K562 (cell line): ENCODE measurements around the gene COL28A1. TPM values are rescaled to one million over a fixed set of nuclear protein-coding genes. Genes with fewer than 3 reads are reported as not detected.

Source experiments
- ATAC-seq: fragments of 200-7000 bp; cut with Tn5 transposase; 3 replicates; pipeline ENCODE4 v1.9.1; 2020; ENCODE audit warnings: moderate library complexity
- BruUV-seq: library from RNA; stranded (reverse); fragments of 400-500 nt; replicated peaks from 2 replicates; lab custom pipeline; 2021; lab: Mats Ljungman, UMichigan
- CTCF ChIA-PET: fragments of 300-600 bp; formaldehyde crosslinking; extraction: SDS; loops from one replicate; lab custom pipeline; 2021; ENCODE audit warnings: low intra/inter-chr PET ratio; lab: Yijun Ruan, JAX
- POLR2A ChIA-PET: fragments of 300-600, 350-650 bp; sonication (Branson Sonifier 250); formaldehyde crosslinking; extraction: SDS; loops from one replicate; lab custom pipeline; 2021; ENCODE audit warnings: antibody characterized with exemption, inconsistent platforms; lab: Yijun Ruan, JAX
- DNase-seq, 4 experiments: peaks; one replicate each; pipeline versions ENCODE4 v3.0.0 to v3.0.0-alpha.2; 2011 to 2018; ENCODE audit warnings: low spot score in 3 of 4, mixed read lengths in 3 of 4; ENCODE audit errors: extremely low read depth in 1 of 4
- FAIRE-seq: peaks from 2 replicates; lab custom pipeline; 2011; peaks lifted over from hg19 to GRCh38; lab: Jason Lieb, UNC
- H2AFZ ChIP-seq: 2 replicates; pipeline ENCODE4 v1.6.0; 2011; ENCODE audit warnings: low read depth, low read length, control low read depth, inconsistent platforms
- H3K27ac ChIP-seq: fragments of 200-600 bp; 3 replicates; pipeline ENCODE4 v1.8.0; 2011; ENCODE audit warnings: low read depth, mild to moderate bottlenecking, control low read depth, inconsistent platforms, low read length, moderate library complexity, mixed read lengths; ENCODE audit errors: extremely low read depth
- H3K27me3 ChIP-seq, 2 experiments: fragments of 300-600 bp in 1 of 2; 2 replicates in 1 of 2; 3 replicates in 1 of 2; pipeline versions ENCODE4 v1.6.0 to v1.8.0; 2011; ENCODE audit warnings: inconsistent platforms in 2 of 2, low read length in 2 of 2, mild to moderate bottlenecking in 1 of 2, mixed read lengths in 1 of 2, moderate library complexity in 1 of 2; ENCODE audit not compliant: control insufficient read depth in 2 of 2, insufficient read depth in 2 of 2
- H3K36me3 ChIP-seq: fragments of 300-600 bp; 3 replicates; pipeline ENCODE4 v1.8.0; 2011; ENCODE audit warnings: mild to moderate bottlenecking, low read length, inconsistent platforms; ENCODE audit not compliant: control insufficient read depth, insufficient read depth
- H3K4me1 ChIP-seq, 2 experiments: fragments of 200-600 bp in 1 of 2; replicated peaks in 1 of 2; 2 replicates in 1 of 2; 3 replicates in 1 of 2; pipeline versions ENCODE4 v1.5.1 to v1.8.0; 2011; ENCODE audit warnings: inconsistent platforms in 2 of 2, low read length in 2 of 2, mild to moderate bottlenecking in 1 of 2, mixed read lengths in 1 of 2, moderate library complexity in 1 of 2; ENCODE audit not compliant: control insufficient read depth in 2 of 2, insufficient read depth in 2 of 2
- H3K4me2 ChIP-seq: 2 replicates; pipeline ENCODE4 v1.6.1; 2011; ENCODE audit warnings: low read length, control low read depth, inconsistent platforms, mixed read lengths; ENCODE audit not compliant: insufficient read depth
- H3K4me3 ChIP-seq: fragments of 200-600 bp; sonication (generic), shearing (Covaris generic); 2 replicates; pipeline ENCODE4 v1.5.1; 2016; ENCODE audit warnings: control low read depth, inconsistent platforms
- H3K79me2 ChIP-seq: fragments of 200-600 bp; 3 replicates; pipeline ENCODE4 v1.8.0; 2011; ENCODE audit warnings: low read length, inconsistent platforms; ENCODE audit not compliant: control insufficient read depth, insufficient read depth
- H3K9ac ChIP-seq, 2 experiments: 2 replicates each; pipeline versions ENCODE4 v1.6.0 to v1.6.1; 2011; ENCODE audit warnings: low read depth in 2 of 2, low read length in 2 of 2, control low read depth in 1 of 2, inconsistent platforms in 1 of 2, mild to moderate bottlenecking in 1 of 2, mixed read lengths in 1 of 2; ENCODE audit not compliant: insufficient read depth in 1 of 2
- H3K9me1 ChIP-seq: one replicate; pipeline ENCODE4 v1.6.0; 2011; ENCODE audit warnings: inconsistent platforms, mild to moderate bottlenecking, low read length, moderate library complexity; ENCODE audit not compliant: control insufficient read depth, insufficient read depth
- H3K9me3 ChIP-seq: replicated peaks from 2 replicates; pipeline ENCODE4 v1.5.1; 2011; ENCODE audit warnings: low read depth, low read length, inconsistent platforms; ENCODE audit not compliant: control insufficient read depth, insufficient read depth
- H4K20me1 ChIP-seq: replicated peaks from 2 replicates; pipeline ENCODE4 v1.6.1; 2011; ENCODE audit warnings: low read length, inconsistent platforms, mixed read lengths; ENCODE audit not compliant: control insufficient read depth, insufficient read depth
- C11orf30 ChIP-seq: fragments of 450-650 bp; IDR thresholded peaks from 2 replicates; pipeline ENCODE4 v1.6.1; 2016; ENCODE audit warnings: low read depth, mild to moderate bottlenecking
- MAFG ChIP-seq: fragments of 450-650 bp; conservative IDR thresholded peaks from 2 replicates; pipeline ENCODE4 v1.6.1; 2016; ENCODE audit warnings: missing genetic modification characterization, missing compliant biosample characterization
- NFE2 ChIP-seq: IDR thresholded peaks from 2 replicates; pipeline ENCODE4 v1.6.1; 2014; ENCODE audit warnings: antibody characterized with exemption, low read depth
- NR2C2 ChIP-seq, 2 experiments: fragments of 200-800 bp in 1 of 2; sonication (Bioruptor generic) in 1 of 2; sonication (generic) in 1 of 2; formaldehyde crosslinking in 1 of 2; IDR thresholded peaks; 2 replicates each; pipeline versions ENCODE4 v1.6.1 to v1.8.0; 2016 to 2022; ENCODE audit warnings: mild to moderate bottlenecking in 1 of 2, missing compliant biosample characterization in 1 of 2, missing genetic modification characterization in 1 of 2, missing genetic modification reagents in 1 of 2
- TARDBP ChIP-seq: fragments of 450-650 bp; IDR thresholded peaks from 2 replicates; pipeline ENCODE4 v1.6.1; 2016
- ZNF316 ChIP-seq: fragments of 450-650 bp; IDR thresholded peaks from 2 replicates; pipeline ENCODE4 v1.6.1; 2016
- WGBS: fragments of 100-300 bp; shearing (Covaris generic); methylation state at CpG from one replicate; pipeline ENCODE4 v1.1.6; 2016; ENCODE audit warnings: low coverage, mixed read lengths; ENCODE audit not compliant: insufficient coverage; ENCODE audit errors: missing lambda C conversion rate; 5-methylcytosine and 5-hydroxymethylcytosine counted together
- in situ Hi-C: fragments of 300-500 bp; cut with MboI; formaldehyde crosslinking; loops from 4 replicates; pipeline ENCODE4 v1.15.0; 2018; ENCODE audit warnings: inconsistent platforms, mixed read lengths
- intact Hi-C: fragments of 100-400 bp; cut with micrococcal nuclease; formaldehyde crosslinking; loops from 2 replicates; pipeline ENCODE4 v1.14.2; 2022
- polyA plus RNA-seq, 8 experiments: library from polyadenylated mRNA; depleted of rRNA in 4 of 8; stranded (reverse) in 5 of 8; unstranded in 3 of 8; fragments of >200 nt; fragmentation: Nextera tagmentation in 2 of 8; fragmentation: Illumina TruSeq in 1 of 8; extraction: Ambion mirVana in 2 of 8; extraction: Trizol in 1 of 8; gene quantifications; 2 replicates each; pipeline versions ENCODE4 v1.2.1 to v1.2.3, GENCODE V29; 2011 to 2014; ENCODE audit warnings: inconsistent platforms in 1 of 8, missing spikeins in 1 of 8
- total RNA-seq, 7 experiments: library from RNA; depleted of rRNA in 6 of 7; stranded (reverse); fragments of >200 nt in 6 of 7; fragmentation: Illumina TruSeq in 2 of 7; extraction: Trizol in 2 of 7; gene quantifications; 2 replicates each; pipeline versions ENCODE4 v1.2.1 to v1.2.3, GENCODE V29; 2011 to 2021; ENCODE audit warnings: low replicate concordance in 1 of 7

The COL28A1 gene
- total and polyA plus RNA-seq, 9 of the 15 experiments (the other 6 are each of a cell fraction or from before 2014, with no cell fraction given) = 0.03 to 0.13 (median 0.05) TPM; not detected in 3

DNA sequence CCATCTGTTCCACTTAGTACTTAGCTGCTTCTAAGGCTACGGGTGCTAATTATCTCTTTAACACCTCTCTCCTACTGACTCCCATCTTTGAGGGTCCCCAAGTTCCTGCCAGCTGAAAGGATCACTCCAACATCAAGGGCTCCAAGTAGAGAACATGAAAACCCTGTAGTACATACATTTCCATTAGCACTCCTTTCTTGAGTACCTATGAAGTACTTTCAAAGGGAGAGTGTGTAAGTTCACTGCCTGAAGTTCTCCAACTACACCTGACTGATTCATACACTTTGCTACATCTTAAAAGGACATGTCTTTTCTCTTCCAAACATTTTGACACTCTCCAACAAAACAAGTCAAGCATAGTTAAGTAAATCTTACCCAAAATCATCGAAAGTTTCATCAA is 113.8 kb downstream of the COL28A1 start:
- in situ Hi-C loops (loop anchor here (5.0 to 25.0 kb wide), 3 partner anchors 115 to 873 kb away; partner anchors contain the start of gene COL28A1), intact Hi-C loops (loop anchor here (5.0 kb wide), 3 partner anchors 120 to 455 kb away; partner anchors contain the start of gene C1GALT1)
- no peaks in the 10 kb centered on the region for H3K9me1 ChIP-seq
- H3K4me1 ChIP-seq = peaks cover 0 to 5% of the 10 kb centered on the region in 2 experiments; a peak in 2 of 5 replicates
- no peaks in the 10 kb centered on the region for H3K36me3 ChIP-seq
- H3K9me3 ChIP-seq = no peaks in the 10 kb centered on the region
- H4K20me1 ChIP-seq = no peaks in the 10 kb centered on the region
- DNase-seq (no peak), FAIRE-seq (no peak), ATAC-seq (no peak)
- H3K4me3 ChIP-seq = no peak overlapping the region
- H2AFZ ChIP-seq = no peak overlapping the region
- no peak overlapping the region for H3K9ac ChIP-seq
- ChIA-PET POLR2A (no interaction called here), CTCF (no interaction called here)
- 8% methylated on average over 2 of the region's 2 CpGs for WGBS
- H3K79me2 ChIP-seq = no peaks in the 10 kb centered on the region
- TF ChIP-seq TARDBP = no peak
- no TSS peak for BruUV-seq
- H3K4me2 ChIP-seq = no peak overlapping the region
- H3K27ac ChIP-seq = no peak overlapping the region
- H3K27me3 ChIP-seq = peaks cover 0 to 3% of the 10 kb centered on the region in 2 experiments; a peak in 2 of 5 replicates

DNA sequence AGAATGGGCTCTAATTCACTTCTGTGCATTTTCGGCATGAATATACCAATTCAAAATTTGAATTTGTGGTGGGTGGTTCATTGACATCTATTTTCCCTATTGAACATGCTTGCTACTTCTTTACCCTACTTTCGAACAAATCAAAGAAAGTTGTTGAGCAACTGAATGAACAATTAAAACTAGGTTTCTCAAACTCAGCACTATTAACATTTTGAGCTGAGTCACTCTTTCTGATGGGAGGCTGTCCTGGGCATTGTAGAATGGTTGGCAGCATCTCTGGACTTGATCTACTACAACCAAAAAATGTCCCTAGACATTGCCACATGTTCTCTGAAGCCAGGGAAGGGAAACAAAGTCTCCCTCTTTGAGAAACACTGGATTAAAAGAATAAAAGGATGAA is 116.7 kb downstream of the COL28A1 start:
- no peaks in the 10 kb centered on the region for H3K36me3 ChIP-seq
- H3K9ac ChIP-seq = no peak overlapping the region
- peaks cover 0 to 3% of the 10 kb centered on the region in 2 experiments; a peak in 2 of 5 replicates for H3K27me3 ChIP-seq
- H3K27ac ChIP-seq = no peak overlapping the region
- no peaks in the 10 kb centered on the region for H4K20me1 ChIP-seq
- POLR2A ChIA-PET = interaction anchor here (1.7 kb wide), 1 partner anchor 11 kb away, joined by 6 read pairs; no protein-coding TSS in a partner anchor
- no peak overlapping the region for H3K4me3 ChIP-seq
- H3K4me1 ChIP-seq = no peaks in the 10 kb centered on the region
- no peak for DNase-seq
- H3K4me2 ChIP-seq = no peak overlapping the region
- no peaks in the 10 kb centered on the region for H3K9me1 ChIP-seq
- no peaks in the 10 kb centered on the region for H3K9me3 ChIP-seq
- CTCF ChIA-PET = no interaction called here
- no peak overlapping the region for H2AFZ ChIP-seq
- no peak for FAIRE-seq
- intact Hi-C loops (no loop called here), in situ Hi-C loops (loop anchor here (25.0 kb wide), 1 partner anchor 457 kb away; no protein-coding TSS in a partner anchor)
- TF ChIP-seq NR2C2 (CRISPR knock-in tag; IDR thresholded peaks at IDR 0.05) (no peak), NR2C2 (tag; IDR thresholded peaks at IDR 0.05) (no peak), NFE2 (0 out of 2 replicates have a peak, but pooled peaks have one; percentile 10), MAFG (peak; percentile 41; the same call in 1 of the 2 replicates), ZNF316 (peak; percentile 70), C11orf30 (peak; percentile 49)
- no peaks in the 10 kb centered on the region for H3K79me2 ChIP-seq
- 0% methylated on average over 2 of the region's 2 CpGs for WGBS
- ATAC-seq = no peak
- BruUV-seq = no TSS peak
